ENCODE data around the gene HDAC9.

- TF ChIP-seq ZNF274 (IDR thresholded peaks at IDR 0.05; ENCODE audit: low read depth, low read length) (no peak), YY1 (IDR thresholded peaks at IDR 0.05; ENCODE audit: insufficient read depth, insufficient read length) (no peak), SUZ12 (IDR thresholded peaks at IDR 0.05; ENCODE audit: extremely low read depth, insufficient read depth, insufficient read length) (no peak)
Observed at GRCh38 chr7:18803923-18804322, 308.4 kb downstream of the HDAC9 start.
